CD4-positive, alpha-beta T cell treated with Interleukin-4 for 1 hour (primary cell): Measurements from ENCODE around the gene PACSIN2.
A peak's percentile ranks its signal among the peaks of the same experiment; 100 is the strongest.
"Not testable (repeated sequence)": the region's sequence is repeated elsewhere in the genome, so short reads cannot be mapped to it uniquely, and the experiment has no call there.

Experiments used
- DNase-seq, 2 donors: peaks; one replicate each; pipeline ENCODE4 v3.0.0-alpha.2; 2020 to 2022

The PACSIN2 gene

DNA sequence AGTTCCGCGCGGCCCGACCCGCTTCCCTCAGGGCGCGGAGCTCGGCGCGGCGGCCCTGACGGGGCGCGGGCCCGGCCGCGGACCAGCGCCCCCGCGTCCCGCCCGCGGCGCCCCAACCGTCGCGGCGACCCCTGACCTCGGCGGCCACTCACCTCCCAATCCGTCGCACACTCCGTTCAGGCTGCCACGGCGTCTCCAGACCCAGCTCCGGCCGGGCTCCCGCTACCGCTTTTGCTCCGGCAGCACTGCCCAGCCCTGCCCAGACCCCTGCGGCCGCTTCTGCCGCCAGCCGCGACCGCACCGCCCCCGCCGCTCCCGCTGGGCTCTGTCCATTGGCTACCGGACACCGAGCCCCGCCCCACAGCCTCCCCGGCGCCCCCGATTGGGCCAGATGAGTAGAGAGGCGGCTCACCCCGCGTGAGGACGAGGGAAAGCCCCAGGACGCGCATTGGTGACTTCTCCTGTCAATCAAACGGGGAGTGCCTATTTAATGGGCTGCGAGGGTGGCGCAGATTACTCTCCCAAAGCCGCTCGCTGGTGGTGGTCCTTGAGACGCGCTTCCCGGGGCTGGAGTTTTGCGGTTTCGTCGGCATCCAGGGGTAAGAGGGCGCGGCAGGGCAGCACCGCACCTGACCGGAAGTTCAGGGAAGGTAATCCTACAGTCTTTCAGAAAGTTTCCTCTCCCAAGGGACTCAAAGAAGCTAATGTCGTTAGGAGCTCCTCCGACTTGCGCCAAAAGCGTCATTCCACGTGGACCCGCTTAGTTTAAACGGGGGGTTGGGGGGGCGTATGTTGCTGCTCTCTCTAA is at the start of gene PACSIN2:
PACSIN2 (minus strand) TSS at position 281 of the 808 bp plus-strand sequence. CDS start 103,069 bp downstream, outside the sequence.
- peak; percentile 98 to 99 for DNase-seq

DNA sequence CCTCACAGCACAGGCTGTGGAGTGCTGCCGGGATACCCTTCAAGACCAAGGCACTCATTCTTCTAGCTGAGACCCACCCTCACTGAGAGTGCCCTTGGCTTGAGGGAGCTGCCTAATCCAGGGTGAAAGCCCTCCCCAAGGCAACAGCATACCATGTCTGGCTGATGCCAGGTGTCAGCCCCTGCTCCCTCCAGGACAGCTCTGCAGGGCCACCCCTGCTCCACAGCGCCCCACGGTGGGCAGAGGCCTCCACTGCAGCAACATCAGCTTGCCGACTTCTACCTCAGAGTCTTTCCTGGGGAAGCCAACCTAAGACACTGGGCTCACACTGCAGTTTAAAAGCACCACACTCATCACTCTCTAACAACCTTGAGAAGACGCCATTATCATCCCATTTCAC is 45.2 kb upstream of the PACSIN2 start:
- DNase-seq: peak; percentile 15 to 27

GRCh38 chr22:43057641-43058040 is 42.7 kb upstream of the PACSIN2 start:
- DNase-seq: no peak

- DNase-seq: no peak
These were observed 38.2 kb upstream of the PACSIN2 start for GRCh38 chr22:43053176-43053575.

DNA sequence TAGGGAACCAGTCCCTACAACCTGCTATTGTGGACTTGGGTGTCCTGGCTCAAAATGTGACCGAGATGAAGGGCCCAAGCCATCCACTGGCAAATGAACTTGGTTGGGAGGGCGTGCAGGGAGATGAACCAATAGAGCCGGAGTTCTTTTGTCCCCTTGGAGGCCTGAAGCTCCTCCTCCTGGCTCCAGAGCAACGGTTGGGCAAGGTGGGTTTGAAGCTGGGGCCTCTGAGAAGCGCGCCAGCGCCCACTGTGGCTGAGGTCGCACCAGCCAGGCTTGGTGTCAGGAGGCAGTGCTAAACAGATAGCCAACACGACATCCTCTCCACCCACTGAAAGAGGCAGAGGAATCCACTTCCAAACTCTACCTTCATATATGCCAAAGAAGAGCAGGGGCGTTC is 36.0 kb upstream of the PACSIN2 start:
- no peak for DNase-seq

DNA sequence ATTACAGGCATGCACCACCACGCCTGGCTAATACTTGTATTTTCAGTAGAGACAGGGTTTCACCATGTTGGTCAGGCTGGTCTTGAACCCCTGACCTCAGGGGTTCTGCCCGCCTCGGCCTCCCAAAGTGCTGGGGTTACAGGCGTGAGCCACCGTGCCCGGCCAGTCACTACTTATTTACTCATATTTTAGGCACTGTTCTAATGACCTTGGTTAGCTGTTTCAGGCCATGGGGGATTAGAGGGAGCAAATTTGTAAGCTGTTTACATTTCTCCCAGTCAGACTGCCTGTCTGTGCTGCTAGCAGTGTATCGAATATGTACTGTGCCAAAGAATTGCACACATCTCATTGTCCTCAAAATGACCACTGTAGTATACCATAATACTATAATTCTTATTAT is 32.7 kb upstream of the PACSIN2 start:
- no peak for DNase-seq

- DNase-seq: no peak
These were observed 29.4 kb upstream of the PACSIN2 start for GRCh38 chr22:43044290-43044712.

DNA sequence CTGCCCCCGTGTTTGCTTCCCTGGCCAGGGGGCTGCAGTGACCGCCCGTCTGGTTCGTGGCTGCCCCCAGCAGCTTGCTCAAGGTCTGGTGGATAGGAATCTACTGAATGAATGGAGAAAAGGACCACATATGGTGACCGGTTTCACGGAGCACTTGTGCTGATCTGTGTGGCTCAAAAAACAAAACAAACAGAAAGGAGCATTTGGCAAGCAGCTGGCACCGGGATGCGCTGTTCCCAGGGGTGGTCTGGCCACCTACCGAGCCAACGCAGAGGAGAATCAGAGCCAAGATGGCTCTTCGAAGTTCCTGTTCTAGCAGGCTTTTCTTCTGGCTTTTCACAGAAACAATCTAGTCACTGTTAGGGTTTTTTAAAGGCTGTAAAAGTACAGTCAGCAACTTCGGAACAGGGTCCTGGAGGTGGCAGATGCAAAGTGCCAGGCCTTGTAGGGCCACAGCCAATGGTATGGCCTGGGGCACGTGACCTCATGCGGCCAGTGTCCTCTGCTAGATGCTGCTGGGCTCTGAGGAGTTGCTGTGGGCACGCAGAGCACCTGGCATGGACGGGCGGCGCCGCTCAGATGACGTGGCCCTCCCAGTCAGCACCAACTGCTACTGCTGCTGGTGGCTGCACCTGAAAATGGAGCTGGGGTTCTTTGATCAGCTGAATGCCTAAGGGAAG is 27.3 kb upstream of the PACSIN2 start:
- DNase-seq: no peak

- no peak for DNase-seq
These were observed 24.9 kb upstream of the PACSIN2 start for GRCh38 chr22:43039800-43040199.

GRCh38 chr22:43038325-43038724 is 23.4 kb upstream of the PACSIN2 start:
- no peak for DNase-seq

DNA sequence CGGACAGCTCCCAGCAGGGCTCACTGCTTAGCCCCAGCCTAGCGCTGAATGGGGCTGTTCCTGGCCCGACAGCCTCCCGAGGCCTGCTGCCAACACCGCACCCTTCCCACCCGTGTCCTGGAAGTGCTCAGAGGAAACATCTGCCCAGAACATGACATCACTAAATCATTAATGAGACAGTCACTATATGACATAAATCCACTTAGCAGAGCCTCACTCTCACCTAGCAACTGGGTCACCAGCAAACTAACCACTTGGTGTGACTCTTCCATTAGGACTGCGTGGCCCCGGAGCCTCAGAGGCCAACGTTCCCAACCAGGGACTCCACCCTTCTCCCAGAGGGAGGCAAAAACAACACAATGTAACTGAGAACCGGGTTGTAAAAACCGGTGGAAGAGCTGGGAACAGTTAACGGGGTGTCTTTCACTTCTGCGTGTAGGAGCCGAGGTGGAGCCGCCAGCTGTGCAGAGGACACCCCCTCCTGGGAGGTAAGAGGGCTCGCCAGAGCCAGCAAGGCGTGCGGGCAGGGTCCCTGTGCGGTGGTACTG is 21.4 kb upstream of the PACSIN2 start:
- DNase-seq: no peak

- no peak for DNase-seq
These were observed 20.3 kb upstream of the PACSIN2 start for GRCh38 chr22:43035250-43035649.

- no peak for DNase-seq
These were observed 16.7 kb upstream of the PACSIN2 start for GRCh38 chr22:43031617-43032016.

GRCh38 chr22:43018615-43019014 is 3.7 kb upstream of the PACSIN2 start:
- DNase-seq: no peak

- DNase-seq: no peak
These were observed 2.8 kb upstream of the PACSIN2 start for GRCh38 chr22:43017525-43018460.

GRCh38 chr22:43016150-43016549 is 1.2 kb upstream of the PACSIN2 start:
- DNase-seq: not testable (repeated sequence)

GRCh38 chr22:43015677-43016042 is 711 bp upstream of the PACSIN2 start:
- DNase-seq: no peak

- peak; percentile 39 to 70 for DNase-seq
These were observed 557 bp downstream of the PACSIN2 start for GRCh38 chr22:43014316-43014868.

GRCh38 chr22:43013355-43014315 is 1.3 kb downstream of the PACSIN2 start:
- peak in 1 of 2 donors; percentile 24 for DNase-seq

DNA sequence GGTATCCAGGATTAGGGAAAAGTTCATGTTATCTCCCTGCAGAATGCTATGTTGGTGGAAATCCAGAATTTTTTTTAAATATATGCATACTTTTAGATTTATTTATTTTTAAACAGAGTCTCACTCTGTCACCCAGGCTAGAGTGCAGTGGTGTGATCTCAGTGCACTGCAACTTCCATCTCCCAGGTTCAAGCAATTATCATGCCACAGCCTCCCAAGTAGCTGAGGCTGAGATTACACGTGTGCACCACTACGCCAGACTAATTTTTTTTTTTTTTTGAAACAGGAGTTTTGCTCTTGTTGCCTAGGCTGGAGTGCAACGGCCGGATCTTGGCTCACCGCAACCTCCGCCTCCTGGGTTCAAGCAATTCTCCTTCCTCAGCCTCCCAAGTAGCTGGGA is 2.6 kb downstream of the PACSIN2 start:
- no peak for DNase-seq

DNA sequence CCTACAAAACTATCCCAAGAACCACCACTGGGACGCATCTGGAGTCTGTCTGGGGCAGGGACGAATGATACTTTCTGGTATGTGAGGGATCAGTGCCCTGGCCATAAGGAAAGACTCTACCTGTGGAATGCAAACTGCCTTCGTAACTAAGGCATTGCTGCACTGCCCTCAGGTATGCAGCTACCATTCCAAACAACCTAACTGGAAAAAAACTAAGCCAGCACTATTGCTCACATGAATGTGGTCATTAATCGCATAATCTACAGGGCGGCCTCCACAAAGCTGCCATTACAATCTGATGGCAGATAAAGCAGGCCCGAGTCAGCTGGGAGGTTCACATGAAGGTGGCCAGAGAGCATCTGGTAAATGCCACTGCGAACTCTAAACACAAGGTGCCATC is 3.9 kb downstream of the PACSIN2 start:
- DNase-seq: no peak
